ENCODE results near the gene C18orf63.

C18orf63 gene

GRCh38 chr18:74392323-74392722 is 76.7 kb downstream of the C18orf63 start:
- Histone ChIP-seq H3K27ac (replicated peaks) (no peak overlapping the region), H3K27me3 (ENCODE audit: insufficient read depth, poor library complexity, severe bottlenecking) (no peaks in the 10 kb centered on the region), H3K4me3 (replicated peaks; ENCODE audit: insufficient read depth, low read length) (no peak overlapping the region)
- DNase-seq (ENCODE audit: low read depth in 1 of 2, low spot score in 1 of 2) = no peak
- TF ChIP-seq SPI1 (IDR thresholded peaks at IDR 0.05; ENCODE audit: borderline replicate concordance, low read depth) (no peak), GABPA (IDR thresholded peaks at IDR 0.05; ENCODE audit: low read depth) (no peak), POLR2AphosphoS5 (IDR thresholded peaks at IDR 0.05; ENCODE audit: low read depth) (no peak), REST (IDR thresholded peaks at IDR 0.05; ENCODE audit: insufficient replicate concordance, low read depth) (no peak), CTCF (IDR thresholded peaks at IDR 0.05; ENCODE audit: insufficient read depth, low read length) (no peak)

DNA sequence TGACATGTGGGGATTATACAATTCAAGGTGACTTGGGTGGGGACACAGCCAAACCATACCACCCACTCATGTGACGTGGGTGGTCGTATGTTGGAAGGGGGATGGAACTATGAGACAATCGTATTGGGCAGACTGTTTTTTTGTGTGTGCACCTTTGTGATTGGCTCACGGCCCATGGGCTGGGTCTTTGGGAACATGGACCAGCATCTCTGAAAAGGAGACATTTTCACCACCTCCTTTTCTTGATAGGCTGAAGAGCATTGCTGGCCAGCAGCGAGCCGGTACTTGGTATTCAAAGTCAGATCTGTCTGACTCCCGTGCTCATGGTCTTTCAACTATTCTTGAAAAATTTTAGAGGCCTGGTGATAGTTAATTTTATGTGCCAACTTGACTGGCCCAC is 79.4 kb downstream of the C18orf63 start:
- TF ChIP-seq REST (IDR thresholded peaks at IDR 0.05; ENCODE audit: insufficient replicate concordance, low read depth) = no peak
- no peak for TF ChIP-seq SPI1 (IDR thresholded peaks at IDR 0.05; ENCODE audit: borderline replicate concordance, low read depth)
- TF ChIP-seq POLR2AphosphoS5 (IDR thresholded peaks at IDR 0.05; ENCODE audit: low read depth) = no peak
- no peak for TF ChIP-seq GABPA (IDR thresholded peaks at IDR 0.05; ENCODE audit: low read depth)
- TF ChIP-seq CTCF (IDR thresholded peaks at IDR 0.05; ENCODE audit: insufficient read depth, low read length) = no peak
- no peak overlapping the region for H3K4me3 ChIP-seq (replicated peaks; ENCODE audit: insufficient read depth, low read length)
- H3K27ac ChIP-seq (replicated peaks) = no peak overlapping the region
- no peaks in the 10 kb centered on the region for H3K27me3 ChIP-seq (ENCODE audit: insufficient read depth, poor library complexity, severe bottlenecking)
- no peak for DNase-seq (ENCODE audit: low read depth in 1 of 2, low spot score in 1 of 2)

- no peak for DNase-seq (ENCODE audit: low read depth in 1 of 2, low spot score in 1 of 2)
- Histone ChIP-seq H3K27me3 (ENCODE audit: insufficient read depth, poor library complexity, severe bottlenecking) (no peaks in the 10 kb centered on the region), H3K4me3 (replicated peaks; ENCODE audit: insufficient read depth, low read length) (no peak overlapping the region), H3K27ac (replicated peaks) (no peak overlapping the region)
- TF ChIP-seq REST (IDR thresholded peaks at IDR 0.05; ENCODE audit: insufficient replicate concordance, low read depth) (no peak), CTCF (IDR thresholded peaks at IDR 0.05; ENCODE audit: insufficient read depth, low read length) (no peak), GABPA (IDR thresholded peaks at IDR 0.05; ENCODE audit: low read depth) (no peak), POLR2AphosphoS5 (IDR thresholded peaks at IDR 0.05; ENCODE audit: low read depth) (no peak), SPI1 (IDR thresholded peaks at IDR 0.05; ENCODE audit: borderline replicate concordance, low read depth) (no peak)
Measured at GRCh38 chr18:74395648-74396154, 80.1 kb downstream of the C18orf63 start.

Measured in HL-60 (cell line).